8988T (cell line): ENCODE results near the gene CHST11.
A peak's percentile ranks its signal among the peaks of the same experiment; 100 is the strongest.

Experiments used
- DNase-seq: peaks from one replicate; pipeline ENCODE4 v3.0.0; 2011

CHST11 gene

GRCh38 chr12:104657726-104658484 lies 201.2 kb downstream of the CHST11 start:
- no peak for DNase-seq

- DNase-seq, result no peak
These were observed 202.3 kb downstream of the CHST11 start for GRCh38 chr12:104659058-104659457.

DNA sequence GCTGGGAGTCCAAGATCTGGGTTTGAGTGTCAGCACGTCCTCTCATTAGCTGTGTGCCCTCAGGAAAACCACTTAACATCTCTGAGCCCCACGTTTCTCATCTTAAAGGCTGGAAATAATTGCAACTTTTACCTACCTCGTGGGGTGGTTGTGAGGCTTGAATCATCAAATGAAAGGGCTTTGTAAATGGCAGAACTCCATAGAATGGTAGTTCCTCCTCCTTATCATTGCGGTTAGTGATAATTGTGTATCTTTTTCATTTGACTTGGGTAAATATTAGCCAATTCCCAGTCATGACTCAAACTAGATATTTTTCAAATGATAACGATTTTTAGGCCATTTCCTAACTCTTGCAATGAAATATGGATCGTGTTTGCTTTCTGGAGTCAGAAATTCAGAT lies 205.5 kb downstream of the CHST11 start:
- DNase-seq, result no peak

- DNase-seq, result no peak
These were observed 206.2 kb downstream of the CHST11 start for GRCh38 chr12:104662908-104663307.

DNA sequence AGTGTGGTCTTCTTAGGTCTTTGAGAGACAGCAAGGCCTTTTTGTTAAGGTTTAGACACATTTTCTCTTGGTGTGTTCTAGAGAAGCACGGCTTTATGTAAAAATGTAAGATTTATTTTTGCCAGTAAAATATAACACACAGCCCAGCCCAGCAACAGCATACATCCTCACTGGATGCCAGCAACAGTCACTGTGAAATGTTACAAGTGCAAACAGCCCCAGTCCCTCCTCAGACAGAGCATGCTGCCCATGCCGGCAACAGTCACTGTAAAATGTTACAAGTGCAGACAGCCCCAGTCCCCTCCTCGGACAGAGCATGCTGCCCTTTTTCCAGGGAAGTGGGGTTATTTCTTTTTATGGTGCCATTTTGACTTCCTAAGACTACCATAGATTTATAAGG lies 207.6 kb downstream of the CHST11 start:
- DNase-seq, result no peak

- no peak for DNase-seq
These were observed 208.5 kb downstream of the CHST11 start for GRCh38 chr12:104665296-104665695.

DNA sequence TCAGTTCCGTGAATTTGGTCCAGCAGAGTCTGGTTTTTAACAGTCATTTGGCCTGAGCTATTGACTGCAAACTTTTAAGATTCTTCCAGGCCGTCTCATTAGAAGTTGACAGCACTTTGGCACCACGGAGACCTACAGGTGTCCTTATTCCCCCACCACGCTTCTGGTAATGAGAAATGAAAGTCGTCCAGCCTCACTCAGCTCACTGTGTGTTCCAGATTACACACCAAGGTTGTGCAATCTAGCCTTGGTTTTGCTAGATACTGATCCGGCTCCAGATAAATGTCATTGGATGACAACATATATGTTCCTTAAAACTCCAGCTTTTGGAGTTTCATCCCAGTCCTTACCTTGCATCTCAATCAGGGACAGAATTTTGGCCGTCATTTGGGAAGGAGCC lies 210.4 kb downstream of the CHST11 start:
- DNase-seq, result no peak

- DNase-seq, result no peak
These were observed 211.5 kb downstream of the CHST11 start for GRCh38 chr12:104668274-104668718.

DNA sequence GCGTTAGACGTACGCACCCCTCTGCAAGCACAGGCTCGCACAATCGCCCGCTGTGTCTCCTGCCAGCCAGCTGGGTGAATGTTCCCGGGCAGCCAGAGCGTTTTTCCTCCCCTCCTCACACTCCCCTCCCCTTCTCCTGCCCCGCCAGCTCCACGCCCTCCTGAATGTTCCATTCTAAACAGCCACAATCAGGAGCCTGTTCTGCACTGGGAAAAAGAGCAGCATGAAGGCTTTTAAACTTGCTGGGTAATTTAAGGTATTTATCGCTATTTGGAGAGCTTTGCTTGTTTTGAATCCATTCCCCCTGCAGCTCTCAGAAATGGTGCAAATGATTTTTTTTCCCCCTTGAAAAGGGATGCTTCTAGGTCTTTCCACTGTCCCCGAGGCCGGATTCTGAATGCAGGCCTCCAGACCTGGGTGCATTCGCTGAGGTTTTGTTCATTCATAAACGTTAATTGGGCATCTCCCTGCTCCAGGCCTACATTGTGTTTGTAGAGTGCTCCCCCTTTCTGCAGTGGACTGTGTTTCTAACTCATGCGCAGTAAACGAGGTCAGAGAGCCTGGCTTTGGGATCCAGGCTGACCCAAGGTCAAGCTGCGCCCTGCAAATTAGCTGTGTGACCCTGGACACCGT lies 212.5 kb downstream of the CHST11 start:
- no peak for DNase-seq

- no peak for DNase-seq
These were observed 213.1 kb downstream of the CHST11 start for GRCh38 chr12:104669851-104670337.

DNA sequence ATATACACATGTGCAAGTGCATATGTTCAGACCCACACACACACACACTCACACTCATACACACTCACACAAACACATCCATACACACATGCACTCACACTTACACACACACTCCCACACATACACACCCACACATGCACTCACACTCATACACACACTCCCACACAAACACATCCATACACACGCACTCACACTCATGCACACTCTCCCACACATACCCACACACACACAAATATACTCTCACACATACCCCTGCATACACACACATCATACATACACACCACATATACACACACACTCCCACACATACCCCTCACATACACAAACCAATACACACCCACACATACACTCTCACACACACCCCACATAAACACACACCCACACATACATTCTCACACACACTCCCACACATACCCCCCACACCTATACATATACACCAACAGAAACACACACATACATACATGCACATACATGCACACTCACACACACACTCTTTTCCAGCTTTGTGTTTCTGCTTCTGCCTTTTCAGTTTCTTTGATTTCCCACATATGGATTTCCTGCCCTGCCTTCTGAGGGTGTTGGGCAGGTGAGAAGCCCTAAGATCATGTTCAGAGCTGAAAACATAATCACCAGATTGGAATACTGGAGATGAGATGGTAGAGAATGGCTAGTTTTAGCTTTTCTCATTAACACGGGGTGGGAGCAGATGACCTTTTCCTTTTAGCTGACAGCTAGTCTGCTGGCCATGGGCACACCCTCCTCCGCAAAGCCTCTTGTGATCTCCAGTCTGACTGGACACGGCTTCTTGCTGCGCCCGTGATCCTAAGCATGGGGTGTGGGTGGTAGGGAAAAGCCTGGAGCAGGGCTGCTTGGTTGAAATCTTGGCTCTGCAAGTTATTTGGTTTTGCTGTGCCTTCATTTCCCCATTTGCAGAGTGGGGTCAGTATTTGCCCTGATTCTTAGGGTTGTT lies 214.0 kb downstream of the CHST11 start:
- DNase-seq, result no peak

GRCh38 chr12:104671409-104672095 lies 214.8 kb downstream of the CHST11 start:
- peak; percentile 30 for DNase-seq

DNA sequence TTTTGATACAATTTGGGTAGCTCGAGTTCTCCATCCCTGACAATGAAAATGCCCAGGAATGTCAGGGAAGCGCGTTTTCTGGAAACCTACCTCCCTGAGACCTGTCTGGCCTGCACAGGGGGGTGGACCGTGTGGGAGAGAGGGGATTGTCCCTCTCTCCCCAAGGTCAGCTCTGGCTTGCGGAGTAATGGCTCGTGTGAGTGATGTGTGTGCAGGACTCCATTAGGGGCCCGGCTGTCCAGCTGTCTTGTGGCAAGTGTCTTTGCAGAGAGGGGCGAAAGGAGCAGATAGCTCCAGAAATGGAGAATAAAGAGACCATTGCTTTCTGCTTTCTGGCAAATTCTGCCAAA lies 215.3 kb downstream of the CHST11 start:
- no peak for DNase-seq

DNA sequence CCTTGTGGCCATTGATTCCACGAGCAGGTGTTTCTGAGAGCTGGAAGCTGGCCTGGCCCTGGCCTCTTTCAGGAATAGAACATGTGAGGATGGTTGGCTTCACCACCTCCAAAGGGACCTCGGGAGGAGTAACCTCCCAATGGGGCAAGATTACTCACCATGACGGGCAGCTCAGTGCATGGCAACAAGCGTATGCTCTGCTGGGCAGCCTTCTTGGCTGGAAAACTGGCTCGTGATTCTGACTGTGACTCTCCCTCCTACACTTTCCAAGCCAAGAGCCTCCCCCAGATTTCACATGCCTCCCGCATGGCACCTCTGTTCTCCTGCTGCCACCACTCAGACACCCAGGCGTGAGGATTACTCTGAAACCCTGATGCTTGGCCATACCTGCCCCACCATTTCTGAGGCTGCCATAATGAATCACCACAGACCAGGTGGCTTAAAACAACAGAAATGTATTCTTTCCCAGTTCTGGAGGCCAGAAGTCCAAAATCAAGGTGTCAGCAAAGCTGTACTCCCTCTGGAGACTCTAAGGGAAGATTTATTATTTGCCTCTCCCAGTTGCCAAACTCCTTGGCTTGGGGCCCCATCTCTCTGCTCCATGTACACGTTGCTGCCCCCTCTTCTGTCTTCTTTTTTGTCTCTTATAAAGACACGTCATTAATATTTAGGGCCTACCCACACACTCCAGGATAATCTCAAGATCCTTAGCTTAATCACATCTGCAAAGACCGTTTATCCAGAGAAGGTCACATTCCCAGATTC lies 215.9 kb downstream of the CHST11 start:
- DNase-seq, result no peak

- DNase-seq, result no peak
These were observed 216.5 kb downstream of the CHST11 start for GRCh38 chr12:104673294-104673693.

DNA sequence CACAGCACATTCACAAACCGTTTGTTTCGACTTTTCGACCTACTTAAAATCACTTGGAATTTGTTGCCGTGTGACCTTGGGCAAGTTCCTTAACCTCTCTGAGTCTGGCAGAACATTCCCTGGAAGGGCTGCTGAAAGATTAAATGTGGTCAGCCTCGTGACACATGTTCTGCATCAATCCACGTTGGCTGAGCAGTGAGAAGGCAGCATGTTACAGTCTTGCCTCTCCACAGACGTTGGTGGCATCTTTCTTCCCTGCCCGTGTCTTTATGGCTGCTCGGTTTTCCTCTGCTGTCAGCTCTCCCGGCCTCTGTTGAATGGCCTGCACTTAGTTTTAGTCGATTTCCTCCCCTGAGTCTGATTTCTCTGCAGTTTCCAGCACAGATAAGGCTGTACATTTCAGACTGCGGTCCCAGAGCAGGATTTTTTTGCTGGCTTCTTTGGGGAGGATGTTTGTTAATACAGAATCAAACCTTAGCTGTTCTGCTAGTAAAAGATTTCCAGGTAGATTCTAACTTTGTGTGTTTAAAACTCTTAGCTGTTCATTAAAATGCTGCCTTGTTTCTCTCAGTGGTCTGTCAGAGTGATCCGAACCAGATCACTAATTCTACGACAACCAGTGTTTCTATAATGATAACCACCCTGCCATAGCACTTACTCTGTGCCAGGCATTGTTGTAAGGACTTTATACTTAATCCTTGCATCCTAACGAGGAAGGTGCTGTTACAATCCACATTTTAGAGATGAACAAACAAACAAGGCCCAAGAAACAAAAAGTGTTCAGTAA lies 217.1 kb downstream of the CHST11 start:
- DNase-seq, result no peak

DNA sequence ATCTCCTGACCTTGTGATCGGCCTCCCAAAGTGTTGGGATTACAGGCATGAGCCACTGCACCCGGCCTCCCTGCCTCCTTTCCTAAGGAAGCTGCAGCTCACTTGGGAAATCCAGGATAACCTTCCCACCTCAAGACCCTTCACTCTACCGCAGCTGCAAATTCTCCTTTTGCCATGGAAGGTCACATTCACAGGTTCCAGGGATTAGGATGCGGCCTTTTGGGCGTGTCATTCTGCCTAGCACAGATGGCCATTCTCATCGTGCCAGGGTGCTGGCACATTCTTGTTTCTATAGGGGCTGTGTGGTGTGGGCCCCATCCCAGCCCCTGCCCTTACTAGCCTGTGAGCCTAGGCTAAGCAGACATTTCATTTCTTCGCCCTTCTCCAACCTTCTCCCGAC lies 219.9 kb downstream of the CHST11 start:
- DNase-seq, result no peak

GRCh38 chr12:104677441-104678089 lies 220.8 kb downstream of the CHST11 start:
- no peak for DNase-seq

- DNase-seq, result no peak
These were observed 223.3 kb downstream of the CHST11 start for GRCh38 chr12:104680070-104680469.

DNA sequence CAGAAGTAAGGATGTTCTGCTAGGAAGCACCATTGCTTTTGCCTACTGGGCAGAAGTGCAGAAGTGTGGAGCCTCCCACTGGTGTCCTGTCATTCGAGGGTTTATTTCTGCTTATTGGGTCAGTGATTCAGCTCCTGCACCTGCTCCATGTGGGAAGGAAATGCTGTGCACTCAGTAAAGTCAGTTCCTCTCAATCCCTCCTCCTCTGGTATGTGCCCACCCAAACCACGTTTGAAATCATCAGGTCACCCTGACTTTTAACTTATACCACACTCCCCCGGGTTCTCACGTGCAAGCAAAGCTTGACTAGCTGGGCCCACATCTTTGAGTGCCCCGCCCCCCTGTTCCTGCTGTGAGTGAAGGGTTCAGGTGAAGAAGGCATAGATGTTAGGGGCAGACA lies 223.7 kb downstream of the CHST11 start:
- no peak for DNase-seq
